ENCODE measurements around the gene EIF5.

DNA sequence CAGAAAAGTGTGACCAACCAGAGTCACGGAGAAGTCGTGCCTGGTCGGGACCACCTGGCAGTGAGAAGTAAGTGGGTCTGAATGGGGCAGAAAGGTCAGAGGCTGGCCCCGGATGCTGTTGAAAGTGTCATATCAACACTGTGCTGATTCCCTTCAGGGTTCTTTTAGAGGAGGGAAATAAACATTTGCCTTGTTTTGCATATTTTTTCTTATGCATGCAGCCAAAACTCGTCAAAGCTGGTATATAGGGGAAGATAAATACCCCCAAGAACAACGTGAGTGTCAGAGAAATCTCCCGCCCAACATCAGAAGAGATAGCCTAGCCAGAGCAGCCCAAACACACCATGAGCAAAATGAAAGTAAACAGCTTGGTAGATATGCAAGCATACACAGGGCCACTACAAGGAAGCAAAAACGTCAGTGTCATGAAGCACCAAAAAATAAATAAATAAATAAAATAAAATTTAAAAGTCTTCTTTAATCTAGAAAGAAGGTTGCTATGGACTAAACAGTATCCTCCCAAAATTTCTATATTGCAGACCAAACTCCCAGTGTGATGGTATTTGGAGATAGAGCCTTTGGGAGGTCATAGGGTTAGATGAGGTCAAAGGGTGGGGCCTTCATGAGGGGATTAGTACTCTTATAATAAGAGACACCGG is 22.1 kb downstream of the EIF5 start:
- TF ChIP-seq, protein P1, sequence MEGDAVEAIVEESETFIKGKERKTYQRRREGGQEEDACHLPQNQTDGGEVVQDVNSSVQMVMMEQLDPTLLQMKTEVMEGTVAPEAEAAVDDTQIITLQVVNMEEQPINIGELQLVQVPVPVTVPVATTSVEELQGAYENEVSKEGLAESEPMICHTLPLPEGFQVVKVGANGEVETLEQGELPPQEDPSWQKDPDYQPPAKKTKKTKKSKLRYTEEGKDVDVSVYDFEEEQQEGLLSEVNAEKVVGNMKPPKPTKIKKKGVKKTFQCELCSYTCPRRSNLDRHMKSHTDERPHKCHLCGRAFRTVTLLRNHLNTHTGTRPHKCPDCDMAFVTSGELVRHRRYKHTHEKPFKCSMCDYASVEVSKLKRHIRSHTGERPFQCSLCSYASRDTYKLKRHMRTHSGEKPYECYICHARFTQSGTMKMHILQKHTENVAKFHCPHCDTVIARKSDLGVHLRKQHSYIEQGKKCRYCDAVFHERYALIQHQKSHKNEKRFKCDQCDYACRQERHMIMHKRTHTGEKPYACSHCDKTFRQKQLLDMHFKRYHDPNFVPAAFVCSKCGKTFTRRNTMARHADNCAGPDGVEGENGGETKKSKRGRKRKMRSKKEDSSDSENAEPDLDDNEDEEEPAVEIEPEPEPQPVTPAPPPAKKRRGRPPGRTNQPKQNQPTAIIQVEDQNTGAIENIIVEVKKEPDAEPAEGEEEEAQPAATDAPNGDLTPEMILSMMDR (IDR thresholded peaks at IDR 0.05): no peak
- no peak for TF ChIP-seq ZFX (IDR thresholded peaks at IDR 0.05; ENCODE audit: borderline replicate concordance)
